Activated naive CD4-positive, alpha-beta T cell treated with Interleukin-2 at 50 U/mL for 16 hours (primary cell): Measurements from ENCODE around the gene SNED1.

ENCODE experiments used
- DNase-seq: peaks from one replicate; pipeline ENCODE4 v3.0.0-alpha.2; 2020

SNED1 gene

DNA sequence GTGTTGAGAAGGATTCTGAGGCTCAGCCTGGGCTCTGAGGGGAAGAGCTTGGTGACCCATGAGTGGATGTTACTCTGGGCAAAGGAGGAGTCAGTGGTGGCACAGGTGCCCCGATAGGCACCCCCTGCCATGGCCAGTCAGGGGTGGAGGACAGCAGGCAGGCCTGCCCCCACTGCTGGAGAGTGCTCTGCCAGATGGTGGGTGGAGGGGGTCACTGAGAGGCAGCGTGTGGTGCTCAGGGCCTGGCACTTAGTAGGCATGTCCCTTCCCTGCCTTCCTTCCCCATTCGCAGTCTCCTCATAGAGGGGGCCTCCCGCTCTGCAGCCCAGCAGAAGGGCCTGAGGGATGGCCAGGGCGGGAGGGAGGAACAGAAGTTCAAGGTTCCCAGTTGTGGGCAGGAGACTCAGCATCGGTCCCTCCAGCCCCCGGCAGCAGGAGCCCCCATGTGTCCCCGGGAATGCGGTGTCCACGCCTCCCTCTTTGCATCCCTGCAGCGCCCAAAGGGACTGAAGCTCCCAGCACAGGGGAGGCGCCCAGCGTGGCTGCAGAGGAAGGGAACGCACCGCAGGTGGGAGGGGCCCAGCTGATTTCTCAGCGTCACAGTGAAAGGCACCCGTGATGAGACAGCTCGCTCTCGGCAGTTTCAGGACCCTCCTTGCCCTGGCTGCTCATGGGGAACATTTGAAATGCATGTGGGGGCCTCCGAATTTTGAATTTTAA lies 5.7 kb upstream of the SNED1 start:
- no peak for DNase-seq

DNA sequence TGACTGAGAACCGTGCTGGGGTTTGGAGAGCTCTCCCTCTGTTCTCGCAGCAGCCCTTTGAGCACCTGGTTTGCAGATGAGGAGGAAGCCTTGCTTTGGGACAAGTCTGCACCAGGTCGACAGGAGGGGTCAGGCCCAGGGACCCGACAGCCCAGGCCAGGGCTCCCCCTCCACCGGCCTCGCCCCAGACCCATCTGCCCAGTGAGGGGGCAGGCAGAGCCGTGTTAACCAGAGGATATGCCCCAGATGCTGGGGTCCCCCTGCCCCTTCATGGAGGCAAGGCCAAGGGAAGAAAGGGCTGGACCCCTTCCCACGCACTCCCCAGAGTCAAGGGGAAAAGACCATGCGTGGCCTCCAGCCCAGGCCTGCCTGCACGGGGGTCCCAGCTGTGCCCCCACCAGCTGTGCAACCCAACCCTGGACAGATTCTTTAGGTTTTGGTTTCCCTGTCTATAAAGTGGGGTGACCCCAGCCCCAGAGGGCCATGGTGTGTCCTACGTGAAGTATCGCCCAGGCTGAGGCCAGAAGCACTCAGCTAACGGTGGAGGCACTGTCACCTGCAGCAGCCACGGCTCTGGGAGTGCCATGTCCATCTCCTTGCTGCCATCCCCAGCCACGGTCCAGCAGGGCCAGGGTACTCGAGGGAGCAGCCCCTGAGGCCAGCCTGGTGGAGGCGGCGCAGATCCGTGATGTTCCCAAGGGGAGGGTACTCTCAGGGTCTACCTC lies 4.8 kb upstream of the SNED1 start:
- no peak for DNase-seq

DNA sequence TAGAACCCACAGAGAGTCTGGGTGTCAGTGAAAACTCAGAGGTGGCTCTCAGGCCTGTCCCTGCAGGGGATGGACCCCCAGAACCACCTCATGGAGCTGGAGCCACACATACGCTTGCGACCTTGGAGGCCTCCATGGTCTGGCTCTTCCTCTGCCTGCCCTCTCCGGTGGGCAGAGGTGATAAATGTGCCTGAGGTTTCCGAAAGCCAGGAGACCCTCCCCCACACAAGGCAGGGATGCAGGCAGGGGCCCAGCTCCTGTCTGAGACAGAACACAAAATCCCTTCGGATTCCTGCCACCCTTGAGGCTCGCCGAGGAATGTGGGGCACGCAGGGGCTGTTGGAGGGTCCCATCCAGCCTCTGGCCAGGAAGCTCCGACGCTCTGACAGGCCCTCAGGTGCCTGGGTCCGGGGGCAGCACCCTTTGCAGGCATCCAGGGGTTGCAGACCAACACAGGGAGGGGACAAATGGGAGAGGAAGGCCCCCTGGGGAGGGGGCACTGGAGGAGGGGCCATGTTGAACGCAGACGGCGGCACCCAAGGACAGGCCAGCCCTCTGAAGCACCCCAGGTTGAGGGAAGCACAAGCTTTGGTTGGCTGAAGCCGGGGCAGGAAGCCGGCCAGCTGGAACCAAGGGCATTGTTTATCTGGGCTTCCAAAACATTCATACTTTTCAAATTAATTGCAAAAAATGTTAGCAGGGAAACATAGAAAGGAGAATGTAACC lies 4.1 kb upstream of the SNED1 start:
- no peak for DNase-seq

DNA sequence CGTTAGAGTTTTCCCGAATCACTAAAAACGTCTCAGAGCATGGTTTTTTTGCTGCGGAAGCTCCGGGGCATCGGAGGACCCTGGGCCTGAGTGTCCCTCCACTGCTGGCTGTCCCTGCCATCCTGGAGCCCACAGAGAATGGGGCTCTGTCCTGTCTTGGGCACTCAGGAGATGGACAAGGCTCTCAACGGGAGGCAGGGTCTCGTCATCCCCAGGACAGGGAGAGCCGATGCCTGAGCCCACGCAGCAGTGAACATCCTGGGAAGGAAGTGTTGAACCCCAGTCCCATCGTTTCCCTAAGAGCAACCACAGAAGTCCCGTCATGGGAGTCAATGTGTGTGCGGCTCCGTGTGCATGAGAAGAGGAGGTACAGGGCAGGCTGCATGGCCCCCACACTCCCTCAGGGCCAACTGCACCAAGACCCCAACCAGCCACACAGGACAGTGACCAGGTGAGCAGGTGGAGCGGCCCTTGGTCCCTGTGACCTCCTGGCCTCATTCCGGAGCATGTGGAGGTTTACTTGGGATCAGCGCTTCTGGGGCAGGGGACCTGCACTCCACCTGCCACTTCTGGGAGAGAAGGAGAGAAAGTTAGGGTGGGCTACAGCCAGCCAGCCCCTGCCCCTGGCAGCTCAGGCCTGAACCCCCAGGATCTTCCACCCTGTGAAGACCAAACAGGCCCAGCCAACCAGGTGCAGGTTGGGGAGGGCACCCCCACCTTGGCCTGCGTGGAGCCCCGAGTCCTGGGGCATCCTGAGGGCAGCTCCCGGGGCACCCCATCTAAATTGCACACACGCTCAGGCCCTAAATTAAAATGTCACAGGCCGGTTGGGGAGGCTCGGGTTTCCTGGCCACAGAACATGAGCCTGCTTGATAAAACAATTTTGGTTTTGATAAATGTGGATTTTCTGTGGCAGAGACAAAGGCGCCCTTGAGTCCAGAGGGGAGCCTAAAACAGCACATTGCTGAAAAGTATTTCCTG lies 3.1 kb upstream of the SNED1 start:
- DNase-seq = no peak

DNA sequence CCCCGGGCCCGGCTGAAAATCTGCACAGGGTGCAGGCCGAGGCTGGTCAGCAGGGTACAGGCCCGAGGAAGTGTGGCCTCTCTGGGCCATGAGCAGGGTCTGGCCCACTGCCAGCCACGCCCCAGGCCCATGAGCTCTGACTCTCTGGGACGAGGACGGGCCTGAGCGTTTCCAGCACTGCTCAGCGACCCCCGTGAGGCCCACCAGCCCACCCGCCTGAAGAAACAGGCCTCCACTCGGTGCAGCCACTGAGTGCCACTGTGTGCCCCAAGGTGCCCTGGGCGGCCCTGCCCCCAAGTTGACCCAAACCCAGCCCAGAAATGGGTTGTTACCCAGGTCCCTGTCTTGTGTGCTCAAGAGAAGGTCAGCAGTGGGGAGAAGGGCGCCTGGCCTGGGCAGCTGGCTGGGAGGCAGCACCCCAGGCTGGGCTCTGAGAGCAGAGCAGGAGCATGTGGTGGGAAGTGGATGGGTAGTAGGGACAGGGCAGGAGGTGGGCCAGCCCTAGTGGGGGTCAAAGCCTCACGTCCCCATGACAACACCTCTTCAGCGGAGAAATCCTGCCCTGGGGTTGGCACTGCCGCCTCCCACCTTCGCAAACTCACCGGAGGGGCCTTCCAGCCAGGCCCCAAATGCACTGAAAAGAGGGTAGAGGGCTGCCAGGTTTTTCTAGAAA lies 2.1 kb upstream of the SNED1 start:
- DNase-seq = no peak

DNA sequence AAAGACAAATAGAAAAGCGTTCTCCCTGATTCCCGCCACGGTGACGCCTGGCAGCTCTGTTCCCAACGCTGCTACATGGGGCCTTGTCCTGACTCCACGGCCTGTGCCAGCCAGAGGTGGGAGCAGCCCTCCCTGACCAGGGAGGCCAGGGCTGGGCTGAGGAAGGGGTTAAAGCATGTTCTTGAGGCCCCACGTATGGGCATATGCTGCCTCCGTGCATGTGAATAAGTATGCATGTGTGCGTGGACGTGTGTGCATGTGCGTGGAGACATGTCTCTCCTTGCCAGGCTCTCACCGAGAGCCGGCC lies 1.6 kb upstream of the SNED1 start:
- no peak for DNase-seq

DNA sequence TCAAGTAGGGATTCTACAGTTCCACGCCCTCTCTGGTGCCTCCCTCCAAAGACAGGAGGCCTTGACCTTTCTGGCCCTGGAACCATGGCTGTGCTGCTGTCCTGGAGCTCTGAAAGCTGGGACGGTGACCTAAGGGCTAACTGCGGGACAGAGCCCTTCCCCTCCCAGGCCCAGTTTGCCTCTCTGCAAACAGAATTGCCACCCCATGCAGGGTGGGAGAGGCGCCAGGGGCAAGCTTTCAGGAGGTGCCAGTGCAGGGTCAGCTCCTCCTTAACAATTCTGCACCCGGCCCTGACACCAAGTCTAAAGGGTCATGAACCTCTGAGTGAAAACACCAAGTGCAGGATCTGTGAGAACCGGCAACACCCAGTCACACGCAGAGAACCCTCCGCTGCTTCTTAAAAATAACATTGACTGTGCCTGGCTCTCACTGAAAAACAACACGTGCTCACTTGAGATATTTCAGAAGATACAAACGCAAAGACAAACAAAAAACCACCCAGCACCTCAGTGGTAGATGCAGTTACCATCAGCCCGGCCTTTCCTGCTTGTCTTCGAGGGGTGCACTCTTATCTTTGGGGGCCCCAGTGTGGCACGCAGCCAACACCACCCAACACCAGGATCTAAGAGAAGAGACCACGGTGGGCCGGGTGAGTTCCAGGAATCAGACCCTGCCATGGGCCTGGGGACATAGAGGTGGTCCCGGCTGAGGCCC lies 1.1 kb upstream of the SNED1 start:
- DNase-seq = no peak

DNA sequence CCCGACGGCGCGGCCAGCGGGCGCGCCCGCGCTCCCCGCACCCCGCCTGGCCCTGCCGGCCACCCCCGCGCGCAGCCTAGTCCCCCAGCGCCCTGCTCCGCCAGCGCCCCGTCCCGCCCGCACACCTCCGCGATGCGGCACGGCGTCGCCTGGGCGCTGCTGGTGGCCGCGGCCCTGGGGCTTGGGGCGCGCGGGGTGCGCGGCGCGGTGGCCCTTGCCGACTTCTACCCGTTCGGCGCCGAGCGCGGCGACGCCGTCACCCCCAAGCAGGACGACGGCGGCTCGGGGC lies 232 bp downstream of the SNED1 start:
- DNase-seq = no peak

DNA sequence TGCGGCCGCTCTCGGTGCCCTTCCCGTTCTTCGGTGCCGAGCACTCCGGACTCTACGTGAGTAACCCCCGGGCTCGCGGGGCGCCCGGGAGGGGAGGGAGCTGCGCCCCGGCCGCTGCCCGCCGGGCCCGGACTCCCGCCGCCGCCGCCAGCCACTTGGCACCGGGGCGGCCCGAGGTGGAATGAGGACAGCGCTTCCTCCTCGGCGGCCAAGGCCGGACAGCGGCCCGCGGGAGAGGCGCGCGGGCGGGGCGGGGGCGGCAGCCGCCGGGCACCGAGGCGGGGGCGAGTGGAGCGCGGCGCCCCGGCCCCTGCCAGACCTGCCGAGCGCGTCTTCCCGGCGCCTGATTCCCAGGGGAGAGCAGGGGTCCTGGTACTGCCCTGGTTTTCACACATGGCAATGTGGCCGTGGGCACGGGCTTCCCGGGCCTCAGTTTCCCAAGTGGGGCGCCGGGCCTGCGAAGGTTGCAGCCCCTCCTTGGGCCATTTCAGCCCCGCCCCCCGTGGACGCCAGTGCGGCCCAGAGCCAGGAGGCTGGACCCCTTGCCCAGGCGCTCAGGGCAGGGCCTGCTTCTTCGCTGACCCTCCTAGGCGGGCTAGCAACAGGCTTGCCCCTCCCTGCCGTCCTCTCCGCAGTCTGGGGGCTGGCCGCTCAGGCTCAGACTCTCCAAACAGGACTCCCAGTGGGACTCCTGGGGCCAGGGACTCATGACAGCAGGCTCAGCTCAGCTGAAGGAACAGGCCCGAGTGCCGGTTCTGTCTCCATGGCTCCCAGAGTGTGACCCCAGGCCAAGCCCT lies 775 bp downstream of the SNED1 start:
- DNase-seq = no peak

DNA sequence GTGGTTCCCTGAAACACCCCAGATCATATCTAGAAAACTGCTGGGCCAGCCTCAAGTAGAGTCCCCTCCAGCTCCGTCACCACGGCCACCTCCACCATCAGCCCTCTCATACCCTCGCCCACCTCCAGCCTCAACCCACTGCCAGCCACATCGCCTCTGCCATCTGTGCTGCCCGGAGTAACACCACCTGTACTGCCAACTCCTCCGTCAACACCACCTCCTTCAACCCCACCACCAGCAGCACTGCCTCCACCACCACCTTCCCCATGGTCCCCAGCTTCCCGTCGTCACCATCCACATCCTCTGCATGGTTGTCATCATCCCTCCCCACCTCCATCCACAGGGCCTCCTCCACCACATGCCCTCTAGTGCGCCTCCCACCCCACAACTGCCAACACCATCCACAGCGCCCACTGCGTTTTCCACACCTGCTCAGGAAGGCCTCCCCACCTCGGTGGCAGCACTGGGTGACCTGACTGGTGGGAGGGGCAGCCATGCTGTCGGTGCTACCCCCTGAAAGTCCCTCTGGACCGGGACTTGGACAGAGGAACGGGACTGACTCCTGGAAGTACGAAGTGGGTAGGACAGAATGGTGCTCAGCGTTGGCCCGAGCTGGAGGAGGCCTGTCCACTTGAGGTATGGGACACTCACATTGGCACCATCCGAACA lies 1.6 kb downstream of the SNED1 start:
- DNase-seq = no peak

DNA sequence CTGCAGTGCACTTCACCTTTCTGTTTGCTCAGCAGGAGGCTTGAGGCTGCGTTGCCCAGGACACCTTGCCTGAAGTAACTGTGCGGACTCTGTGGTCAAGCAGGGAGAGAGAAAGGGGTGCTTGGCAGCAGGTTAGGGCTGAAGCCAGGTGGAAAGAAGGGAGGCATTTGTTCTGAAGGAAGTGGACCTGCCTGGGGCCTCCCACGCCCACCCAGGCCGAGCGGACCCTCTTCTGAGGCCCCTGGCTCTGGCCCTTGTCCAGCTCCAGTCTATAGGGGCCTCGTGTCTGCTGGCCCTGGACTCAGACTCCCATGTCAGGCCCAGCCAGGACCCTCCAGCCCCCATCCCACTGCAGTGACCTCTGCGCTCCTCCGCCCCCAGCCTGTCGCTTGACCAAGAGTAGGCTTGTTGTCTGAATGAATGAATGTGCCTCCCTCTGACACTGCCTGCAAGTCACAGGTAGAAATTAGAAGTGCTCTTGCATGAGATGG lies 2.5 kb downstream of the SNED1 start:
- peak; percentile 0 for DNase-seq

DNA sequence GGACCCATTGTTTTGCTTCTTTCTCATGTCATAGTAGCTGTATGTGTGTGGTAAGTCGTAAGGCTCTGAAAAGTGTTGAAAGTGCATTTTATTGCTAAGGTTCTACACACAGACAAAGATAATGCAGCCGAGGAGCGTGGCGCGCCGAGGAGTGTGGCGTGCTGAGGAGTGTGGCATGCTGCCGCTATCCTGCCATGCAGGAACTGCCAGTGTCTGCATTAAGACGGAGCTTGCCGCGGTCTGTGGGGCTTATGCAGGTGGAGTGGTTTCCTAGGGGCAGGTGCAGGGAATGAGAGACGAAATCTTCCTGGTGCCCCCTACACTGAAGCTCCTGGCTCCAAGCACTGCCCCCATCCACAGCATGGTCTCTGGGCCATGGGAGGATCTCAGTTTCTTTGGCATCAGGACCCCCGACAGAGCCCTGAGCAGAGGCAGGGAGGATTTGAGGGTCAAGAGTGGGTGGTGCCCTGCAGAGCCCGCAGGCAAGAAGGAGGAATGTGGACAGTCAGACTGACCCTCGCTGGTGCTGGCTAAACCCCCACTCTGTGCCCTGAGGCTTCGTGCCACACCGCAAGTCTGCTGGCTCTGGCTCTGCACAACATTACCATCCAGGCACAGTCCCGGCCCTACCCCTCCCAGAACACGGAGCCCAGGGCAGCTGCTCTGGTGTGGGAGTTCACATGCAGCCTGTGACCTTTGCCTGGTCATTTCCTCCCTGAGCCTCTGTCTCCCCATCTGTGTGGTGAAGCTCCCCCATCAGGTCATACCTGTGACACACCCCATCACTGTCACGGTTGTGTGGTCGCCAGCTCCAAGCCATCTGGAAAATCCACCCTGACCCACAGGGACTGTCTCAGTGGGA lies 3.2 kb downstream of the SNED1 start:
- peak; percentile 1 for DNase-seq

DNA sequence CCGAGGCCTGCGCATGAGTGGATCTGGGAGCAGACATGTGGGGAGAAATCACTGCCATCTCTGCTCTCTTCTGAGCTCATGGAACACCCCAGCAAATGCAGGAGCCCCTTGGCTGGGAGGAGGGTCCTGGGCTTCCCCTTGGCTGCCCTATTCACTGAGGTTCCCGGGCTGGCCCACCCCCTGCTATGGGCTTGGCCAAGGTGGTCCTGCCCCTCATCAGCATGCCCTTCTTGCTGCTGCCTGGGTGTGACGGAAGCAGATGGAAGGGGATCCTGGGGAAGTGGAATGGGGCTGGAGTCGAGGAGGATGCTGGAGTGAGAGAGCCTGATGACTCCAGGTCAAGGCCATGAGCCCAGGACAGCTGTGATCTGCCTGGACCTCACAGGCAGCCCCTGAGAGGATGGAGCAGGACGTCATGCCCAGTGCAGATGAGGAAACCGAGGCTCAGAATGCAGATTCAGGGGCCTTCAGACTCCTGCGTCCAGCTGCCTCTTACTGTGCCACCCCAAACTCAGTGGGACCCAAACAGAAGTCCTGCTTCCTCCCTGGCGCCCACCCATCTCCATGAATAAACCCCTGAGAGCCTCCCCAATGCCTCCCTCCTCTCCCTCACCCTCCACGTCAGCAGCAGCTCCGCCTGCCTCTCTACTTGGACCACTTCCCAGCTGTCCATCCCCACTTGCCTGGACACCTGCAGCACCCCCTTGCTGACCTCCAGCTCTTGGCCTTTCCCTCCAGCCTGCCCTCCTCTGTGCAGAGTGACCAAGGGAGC lies 4.0 kb downstream of the SNED1 start:
- no peak for DNase-seq

DNA sequence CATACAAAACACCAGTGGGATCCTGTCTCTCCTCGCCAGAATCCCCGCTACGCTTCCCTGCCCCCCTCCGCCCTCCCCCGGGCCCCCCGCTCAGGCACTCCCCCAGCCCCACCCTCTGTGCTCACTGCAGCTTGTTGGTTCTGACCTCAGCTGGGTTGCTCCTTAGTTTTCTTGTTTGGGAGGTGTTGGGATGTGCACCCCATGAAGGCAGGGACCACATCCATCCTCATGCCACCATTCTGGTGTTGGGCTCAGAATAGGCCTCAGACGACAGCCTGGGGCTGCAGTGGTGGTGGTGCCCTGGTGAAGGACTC lies 4.6 kb downstream of the SNED1 start:
- no peak for DNase-seq

DNA sequence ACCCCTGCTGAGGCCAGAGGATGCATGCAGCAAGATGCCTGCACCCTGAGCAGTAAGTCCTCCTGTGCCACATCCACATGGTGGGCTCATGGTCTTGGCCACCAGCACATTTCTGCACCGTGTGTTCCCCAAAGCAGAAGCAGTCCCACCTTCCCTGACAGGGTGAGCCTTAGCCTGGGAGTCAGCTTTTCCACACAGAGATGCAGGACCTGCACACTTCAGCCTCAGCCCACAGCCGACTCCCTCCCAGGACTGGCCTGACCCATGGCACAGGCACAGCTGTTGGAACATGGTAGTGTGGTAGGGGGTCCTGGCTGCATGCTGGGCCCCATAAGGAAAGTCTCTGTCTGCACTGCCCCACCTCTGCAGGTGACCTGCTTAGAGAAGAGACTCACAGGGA lies 5.0 kb downstream of the SNED1 start:
- DNase-seq = no peak

DNA sequence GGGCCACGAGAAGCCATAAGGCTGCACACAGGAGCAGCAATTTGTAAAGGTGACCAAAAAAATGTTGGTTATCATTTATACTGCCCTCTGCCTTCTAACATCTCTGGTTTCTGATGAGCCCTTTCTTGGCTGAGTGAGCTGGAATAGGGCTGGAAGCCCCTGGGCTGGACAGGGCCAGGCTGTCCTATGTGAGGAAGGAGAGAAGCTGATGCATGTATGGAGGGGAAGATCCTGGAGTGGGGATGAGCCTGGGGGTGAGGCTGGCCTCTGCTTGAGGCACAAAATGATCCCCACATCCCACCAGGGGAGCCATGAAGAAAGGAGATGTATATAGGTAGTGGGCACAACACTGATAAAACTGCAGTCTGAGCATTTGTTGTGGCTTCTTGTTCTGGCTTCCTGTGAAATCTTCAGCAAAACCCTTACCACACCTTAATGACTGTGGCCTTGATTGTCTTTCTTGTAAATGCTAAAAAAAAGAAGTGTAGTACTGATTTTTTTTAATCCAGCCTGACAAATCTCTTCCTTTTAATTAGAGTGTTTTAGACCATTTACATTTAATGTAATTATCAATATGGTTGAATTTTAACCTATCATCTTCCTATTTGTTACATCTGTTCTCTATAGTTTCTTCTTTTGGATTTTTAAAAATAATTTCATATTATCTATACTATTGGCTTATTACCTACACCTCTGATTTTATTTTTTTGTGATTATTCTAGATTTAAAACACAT lies 5.6 kb downstream of the SNED1 start:
- no peak for DNase-seq

DNA sequence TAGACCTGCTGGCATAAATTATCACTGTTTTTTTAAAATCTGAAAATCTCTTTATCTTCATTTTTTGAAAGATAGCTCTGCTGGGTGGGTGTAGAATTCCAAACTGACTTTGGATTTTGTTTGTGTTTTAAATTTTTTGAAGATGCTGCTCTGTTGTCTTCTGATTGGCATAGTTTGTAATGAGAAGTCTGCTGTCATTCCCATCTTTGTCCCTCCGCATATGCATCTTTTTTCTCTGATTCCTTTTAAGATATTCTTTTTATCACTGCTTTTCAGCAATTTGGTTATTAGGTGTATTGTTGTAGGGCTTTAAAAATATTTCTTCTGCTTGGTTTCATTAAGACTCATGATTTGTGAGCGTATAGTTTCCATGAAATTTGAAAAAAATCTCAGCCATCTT lies 7.2 kb downstream of the SNED1 start:
- DNase-seq = no peak

DNA sequence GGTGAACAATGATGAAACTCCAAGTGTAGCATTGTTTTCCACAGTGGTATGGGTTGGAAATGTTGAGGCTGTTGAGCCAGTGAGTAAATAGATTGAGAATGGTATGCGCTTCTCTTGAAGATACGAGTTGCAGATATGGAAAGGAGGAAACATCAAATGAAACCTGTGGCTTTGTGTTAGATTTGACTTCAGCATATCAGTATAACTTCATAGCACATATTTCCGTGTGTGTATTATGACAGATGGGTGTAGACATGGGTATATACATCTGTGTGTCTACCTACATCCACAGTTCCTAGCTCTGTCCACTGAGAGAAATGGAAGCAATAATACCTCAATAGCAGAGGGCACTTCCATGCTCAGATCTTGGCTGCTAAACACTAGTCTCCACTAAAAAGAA lies 8.0 kb downstream of the SNED1 start:
- DNase-seq = no peak
